ENCODE data around the gene TCERG1L.

Gene TCERG1L

DNA sequence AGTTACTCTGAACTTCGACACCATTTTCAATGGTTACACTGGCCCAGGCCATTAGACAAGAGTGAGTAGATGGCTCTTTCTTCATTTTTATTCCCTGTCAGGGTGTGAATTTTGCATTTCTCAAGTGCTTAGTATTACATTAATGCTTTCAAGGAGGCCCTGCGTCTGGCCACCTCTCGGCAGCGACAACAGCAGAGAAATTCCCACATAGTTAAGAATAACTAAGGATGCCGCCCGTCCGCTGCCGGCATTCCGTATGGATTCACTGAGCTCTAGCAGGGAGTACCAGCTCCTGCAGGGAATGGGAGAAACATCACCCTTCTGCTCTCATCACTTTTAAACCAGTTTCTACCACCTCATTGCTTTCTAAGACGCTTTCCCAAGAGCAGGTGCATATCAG is 153.6 kb downstream of the TCERG1L start:
- no peak for TF ChIP-seq SIN3A (IDR thresholded peaks at IDR 0.05; ENCODE audit: borderline replicate concordance, insufficient read depth, low read length)

DNA sequence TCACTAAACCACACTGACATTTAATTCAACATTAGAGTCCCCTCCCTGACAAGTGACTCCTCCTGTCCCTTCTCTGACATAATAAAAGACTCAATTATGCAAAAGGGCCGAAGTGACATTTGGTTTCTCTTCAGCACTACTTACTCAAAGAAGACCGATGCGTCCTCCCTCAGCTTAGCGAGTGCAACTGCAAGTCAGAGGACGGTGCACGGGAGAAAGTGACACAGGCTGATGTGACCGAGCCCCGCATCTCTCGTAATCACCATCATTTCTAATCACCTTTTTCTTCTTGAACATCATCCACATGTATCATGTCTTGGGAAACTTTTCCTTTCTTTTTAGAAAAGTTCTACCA is 155.7 kb downstream of the TCERG1L start:
- TF ChIP-seq, protein P1, sequence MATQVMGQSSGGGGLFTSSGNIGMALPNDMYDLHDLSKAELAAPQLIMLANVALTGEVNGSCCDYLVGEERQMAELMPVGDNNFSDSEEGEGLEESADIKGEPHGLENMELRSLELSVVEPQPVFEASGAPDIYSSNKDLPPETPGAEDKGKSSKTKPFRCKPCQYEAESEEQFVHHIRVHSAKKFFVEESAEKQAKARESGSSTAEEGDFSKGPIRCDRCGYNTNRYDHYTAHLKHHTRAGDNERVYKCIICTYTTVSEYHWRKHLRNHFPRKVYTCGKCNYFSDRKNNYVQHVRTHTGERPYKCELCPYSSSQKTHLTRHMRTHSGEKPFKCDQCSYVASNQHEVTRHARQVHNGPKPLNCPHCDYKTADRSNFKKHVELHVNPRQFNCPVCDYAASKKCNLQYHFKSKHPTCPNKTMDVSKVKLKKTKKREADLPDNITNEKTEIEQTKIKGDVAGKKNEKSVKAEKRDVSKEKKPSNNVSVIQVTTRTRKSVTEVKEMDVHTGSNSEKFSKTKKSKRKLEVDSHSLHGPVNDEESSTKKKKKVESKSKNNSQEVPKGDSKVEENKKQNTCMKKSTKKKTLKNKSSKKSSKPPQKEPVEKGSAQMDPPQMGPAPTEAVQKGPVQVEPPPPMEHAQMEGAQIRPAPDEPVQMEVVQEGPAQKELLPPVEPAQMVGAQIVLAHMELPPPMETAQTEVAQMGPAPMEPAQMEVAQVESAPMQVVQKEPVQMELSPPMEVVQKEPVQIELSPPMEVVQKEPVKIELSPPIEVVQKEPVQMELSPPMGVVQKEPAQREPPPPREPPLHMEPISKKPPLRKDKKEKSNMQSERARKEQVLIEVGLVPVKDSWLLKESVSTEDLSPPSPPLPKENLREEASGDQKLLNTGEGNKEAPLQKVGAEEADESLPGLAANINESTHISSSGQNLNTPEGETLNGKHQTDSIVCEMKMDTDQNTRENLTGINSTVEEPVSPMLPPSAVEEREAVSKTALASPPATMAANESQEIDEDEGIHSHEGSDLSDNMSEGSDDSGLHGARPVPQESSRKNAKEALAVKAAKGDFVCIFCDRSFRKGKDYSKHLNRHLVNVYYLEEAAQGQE (IDR thresholded peaks at IDR 0.05; ENCODE audit: insufficient read depth in 1 of 2, low read depth in 2 of 2, low read length in 2 of 2): no peak
- TF ChIP-seq TAF1 (IDR thresholded peaks at IDR 0.05; ENCODE audit: borderline replicate concordance, insufficient read depth, low read length) (no peak), SIN3A (IDR thresholded peaks at IDR 0.05; ENCODE audit: borderline replicate concordance, insufficient read depth, low read length) (no peak), FOXP2 (optimal IDR thresholded peaks at IDR 0.05; ENCODE audit: borderline replicate concordance, extremely low read depth, extremely low read length, insufficient read depth) (no peak), POLR2AphosphoS5 (IDR thresholded peaks at IDR 0.05; ENCODE audit: low read depth, low read length) (no peak)

DNA sequence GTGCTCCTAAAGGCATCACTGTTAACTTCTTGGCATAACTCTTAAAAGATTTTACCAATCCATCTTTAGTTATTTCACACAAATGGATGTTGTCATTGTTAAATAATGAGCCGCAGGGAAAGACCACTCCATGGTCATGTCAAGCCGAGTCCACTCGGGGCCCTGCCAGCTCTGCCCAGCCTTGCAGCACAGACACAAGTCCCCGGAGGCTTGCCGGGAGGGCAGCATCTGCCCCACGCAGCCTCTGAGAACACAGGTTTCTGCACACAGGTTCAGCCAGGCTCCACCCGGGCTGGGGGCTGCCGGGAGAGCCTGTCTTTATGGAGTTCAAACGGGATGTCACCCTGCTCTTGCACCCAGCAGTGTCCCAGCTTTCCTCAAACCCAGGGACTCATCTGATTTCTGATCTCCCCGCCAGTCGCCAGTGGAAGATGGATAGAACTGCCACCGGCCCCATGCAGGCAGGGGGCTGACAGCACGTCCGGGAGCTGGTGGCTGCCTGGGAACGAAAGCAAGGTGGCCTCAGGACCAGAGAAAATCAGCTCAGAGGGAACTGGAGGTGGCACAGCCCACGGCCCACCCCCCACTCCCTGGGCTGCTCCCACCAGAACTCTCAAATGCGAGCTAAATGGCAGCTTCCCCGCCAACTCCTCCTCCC is 156.2 kb downstream of the TCERG1L start:
- TF ChIP-seq POLR2AphosphoS5 (IDR thresholded peaks at IDR 0.05; ENCODE audit: low read depth, low read length): no peak
- TF ChIP-seq, protein P1 (IDR thresholded peaks at IDR 0.05; ENCODE audit: insufficient read depth in 1 of 2, low read depth in 2 of 2, low read length in 2 of 2): no peak

DNA sequence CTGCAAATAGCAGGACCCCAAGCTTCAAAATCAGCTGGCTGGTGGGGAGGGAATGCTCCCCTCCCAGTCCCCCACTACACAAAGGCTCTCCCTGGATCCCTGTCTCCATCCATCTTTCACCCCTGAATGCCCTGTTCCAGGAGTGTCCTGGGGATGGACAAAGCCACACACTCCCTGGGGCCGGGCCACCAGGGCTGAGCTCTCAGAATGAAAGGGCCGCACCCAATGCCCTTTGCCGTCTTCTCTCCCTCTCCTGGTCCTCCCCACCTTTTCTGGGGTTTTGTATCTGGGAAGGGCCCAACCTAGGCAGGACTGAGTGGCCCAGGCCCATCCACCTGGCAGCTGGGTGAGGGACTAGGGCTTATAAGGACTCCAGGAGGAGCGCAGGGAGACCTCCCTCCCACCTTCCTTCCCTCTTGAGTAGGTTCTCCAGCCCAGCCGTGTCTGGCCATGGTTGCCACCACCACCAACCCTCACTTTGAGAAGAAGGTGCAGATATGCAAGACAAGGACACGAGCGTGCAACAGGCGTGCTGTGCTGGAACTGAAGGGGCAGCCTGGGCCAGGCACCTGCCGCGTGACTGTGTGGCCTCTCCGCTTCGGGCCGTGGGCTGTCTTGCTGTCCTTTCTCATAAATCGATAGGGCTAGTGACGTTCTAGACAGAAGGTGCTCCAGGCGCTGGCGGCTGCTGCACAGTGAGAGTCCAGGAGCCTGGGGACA is 157.1 kb downstream of the TCERG1L start:
- TF ChIP-seq SIN3A (IDR thresholded peaks at IDR 0.05; ENCODE audit: borderline replicate concordance, insufficient read depth, low read length) (no peak), TAF1 (IDR thresholded peaks at IDR 0.05; ENCODE audit: borderline replicate concordance, insufficient read depth, low read length) (no peak), POLR2AphosphoS5 (IDR thresholded peaks at IDR 0.05; ENCODE audit: low read depth, low read length) (no peak), FOXP2 (optimal IDR thresholded peaks at IDR 0.05; ENCODE audit: borderline replicate concordance, extremely low read depth, extremely low read length, insufficient read depth) (no peak)
- TF ChIP-seq, protein P1 (IDR thresholded peaks at IDR 0.05; ENCODE audit: insufficient read depth in 1 of 2, low read depth in 2 of 2, low read length in 2 of 2): no peak

DNA sequence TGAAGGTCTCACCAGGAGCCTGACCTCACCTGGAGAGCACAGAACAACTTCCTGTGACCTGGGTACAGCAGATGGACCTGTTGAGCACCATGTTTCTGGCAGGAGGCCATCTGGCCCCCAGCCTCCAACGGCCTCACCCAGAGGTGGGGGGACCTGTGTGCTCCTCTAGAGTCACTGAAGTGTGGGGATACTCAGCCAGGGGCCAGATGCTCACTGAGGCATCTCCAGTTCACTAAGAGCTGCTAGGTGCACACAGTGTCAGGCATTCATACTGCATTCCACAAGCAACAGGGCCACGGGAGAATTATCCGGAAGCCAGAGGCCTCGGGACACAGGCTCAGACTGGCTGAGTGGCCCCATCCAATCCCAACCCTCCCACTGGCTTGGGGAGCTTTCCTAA is 161.4 kb downstream of the TCERG1L start:
- TF ChIP-seq, protein P1 (IDR thresholded peaks at IDR 0.05; ENCODE audit: insufficient read depth in 1 of 2, low read depth in 2 of 2, low read length in 2 of 2): no peak
- TF ChIP-seq SIN3A (IDR thresholded peaks at IDR 0.05; ENCODE audit: borderline replicate concordance, insufficient read depth, low read length) (no peak), POLR2AphosphoS5 (IDR thresholded peaks at IDR 0.05; ENCODE audit: low read depth, low read length) (no peak), FOXP2 (optimal IDR thresholded peaks at IDR 0.05; ENCODE audit: borderline replicate concordance, extremely low read depth, extremely low read length, insufficient read depth) (no peak), TAF1 (IDR thresholded peaks at IDR 0.05; ENCODE audit: borderline replicate concordance, insufficient read depth, low read length) (no peak)
